HepG2 (cell line): Measurements from ENCODE around the gene SYNGR4. TPM values are rescaled to one million over a fixed set of nuclear protein-coding genes. Genes with fewer than 3 reads are reported as not detected.

Experiments used
- AHR ChIP-seq: IDR thresholded peaks from 2 replicates; pipeline ENCODE4 v1.6.1; 2018; ENCODE audit warnings: missing genetic modification reagents, missing compliant biosample characterization
- ARID2 ChIP-seq: sonication (generic); formaldehyde crosslinking; IDR thresholded peaks from 2 replicates; pipeline ENCODE4 v1.8.1; 2022; ENCODE audit warnings: mild to moderate bottlenecking, missing genetic modification reagents, borderline replicate concordance
- BHLHE40 ChIP-seq: IDR thresholded peaks from 2 replicates; pipeline ENCODE4 v1.6.1; 2011; ENCODE audit warnings: low read length, improper control_type of control experiment
- DZIP1 ChIP-seq: sonication (generic); formaldehyde crosslinking; IDR thresholded peaks from 2 replicates; pipeline ENCODE4 v1.5.0; 2020; ENCODE audit warnings: mild to moderate bottlenecking, missing genetic modification reagents
- ESRRA ChIP-seq: sonication (generic); formaldehyde crosslinking; IDR thresholded peaks from 2 replicates; pipeline ENCODE4 v1.5.1; 2020; ENCODE audit warnings: mild to moderate bottlenecking, low read depth, missing genetic modification reagents
- HIVEP1 ChIP-seq: sonication (generic); formaldehyde crosslinking; IDR thresholded peaks from 2 replicates; pipeline ENCODE4 v1.4.0; 2020; ENCODE audit warnings: mild to moderate bottlenecking, missing genetic modification reagents
- HOXA3 ChIP-seq: sonication (generic); formaldehyde crosslinking; IDR thresholded peaks from 2 replicates; pipeline ENCODE4 v1.5.0; 2020; ENCODE audit warnings: missing genetic modification reagents
- IKZF5 ChIP-seq: IDR thresholded peaks from 2 replicates; pipeline ENCODE4 v1.6.1; 2018; ENCODE audit warnings: missing genetic modification reagents, mild to moderate bottlenecking, missing compliant biosample characterization
- JDP2 ChIP-seq: sonication (generic); formaldehyde crosslinking; IDR thresholded peaks from 2 replicates; pipeline ENCODE4 v1.8.1; 2022; ENCODE audit warnings: missing genetic modification reagents, borderline replicate concordance
- MAF1 ChIP-seq: sonication (generic); formaldehyde crosslinking; IDR thresholded peaks from 2 replicates; pipeline ENCODE4 v1.5.0; 2020; ENCODE audit warnings: missing genetic modification reagents, borderline replicate concordance
- MED1 ChIP-seq: sonication (generic); formaldehyde crosslinking; IDR thresholded peaks from 2 replicates; pipeline ENCODE4 v1.4.0; 2020; ENCODE audit warnings: missing genetic modification reagents
- MED8 ChIP-seq: sonication (generic); formaldehyde crosslinking; IDR thresholded peaks from 2 replicates; pipeline ENCODE4 v1.8.1; 2023; ENCODE audit warnings: mild to moderate bottlenecking, missing genetic modification reagents; ENCODE audit not compliant: insufficient replicate concordance
- PHF5A ChIP-seq: IDR thresholded peaks from one replicate; pipeline ENCODE4 v1.6.1; 2018; ENCODE audit warnings: low read depth, missing genetic modification reagents; ENCODE audit not compliant: unreplicated experiment
- PPARG ChIP-seq: conservative IDR thresholded peaks from 2 replicates; pipeline ENCODE4 v1.6.1; 2016; ENCODE audit warnings: missing biosample characterization, missing genetic modification reagents
- SNAPC5 ChIP-seq: sonication (generic); formaldehyde crosslinking; IDR thresholded peaks from 2 replicates; pipeline ENCODE4 v1.8.1; 2023; ENCODE audit warnings: mild to moderate bottlenecking, missing genetic modification reagents, borderline replicate concordance
- SP140L ChIP-seq: sonication (generic); formaldehyde crosslinking; IDR thresholded peaks from 2 replicates; pipeline ENCODE4 v1.4.0; 2020; ENCODE audit warnings: missing genetic modification reagents, borderline replicate concordance
- ZFP1 ChIP-seq: IDR thresholded peaks from 2 replicates; pipeline ENCODE4 v1.6.1; 2016
- ZFP62 ChIP-seq: sonication (generic); formaldehyde crosslinking; IDR thresholded peaks from 2 replicates; pipeline ENCODE4 v1.4.0; 2020; ENCODE audit warnings: missing genetic modification reagents
- ZFP91 ChIP-seq: sonication (generic); formaldehyde crosslinking; IDR thresholded peaks from 2 replicates; pipeline ENCODE4 v1.9.0; 2022; ENCODE audit warnings: missing genetic modification reagents, mild to moderate bottlenecking, borderline replicate concordance
- ZNF136 ChIP-seq: sonication (generic); formaldehyde crosslinking; IDR thresholded peaks from 2 replicates; pipeline ENCODE4 v1.8.1; 2022; ENCODE audit warnings: low read depth, mild to moderate bottlenecking, moderate library complexity, missing genetic modification reagents
- ZNF180 ChIP-seq: sonication (generic); formaldehyde crosslinking; IDR thresholded peaks from 2 replicates; pipeline ENCODE4 v1.4.0; 2020; ENCODE audit warnings: low read depth, missing genetic modification reagents, borderline replicate concordance
- ZNF335 ChIP-seq: sonication (generic); formaldehyde crosslinking; IDR thresholded peaks from 2 replicates; pipeline ENCODE4 v1.4.0; 2020; ENCODE audit warnings: missing genetic modification reagents
- ZNF616 ChIP-seq: sonication (generic); formaldehyde crosslinking; IDR thresholded peaks from 2 replicates; pipeline ENCODE4 v1.5.0; 2020; ENCODE audit warnings: low read depth, mild to moderate bottlenecking, missing genetic modification reagents
- polyA plus RNA-seq, 8 experiments: library from polyadenylated mRNA; depleted of rRNA in 3 of 8; stranded (reverse) in 7 of 8; unstranded in 1 of 8; fragments of >200 nt; fragmentation: Illumina TruSeq in 4 of 8; extraction: Trizol in 4 of 8; gene quantifications; 2 replicates each; pipeline versions ENCODE4 v1.2.1 to v1.2.3, GENCODE V29; 2011 to 2016; ENCODE audit warnings: low read depth in 4 of 8, missing spikeins in 1 of 8, mixed read lengths in 1 of 8; ENCODE audit not compliant: insufficient read depth in 1 of 8
- total RNA-seq, 5 experiments: library from RNA; depleted of rRNA; stranded (reverse); fragments of >200 nt; fragmentation: Illumina TruSeq; extraction: Trizol; gene quantifications; 2 replicates each; pipeline ENCODE4 v1.2.3, GENCODE V29; 2016; ENCODE audit warnings: low read depth in 1 of 5
- TF ChIP-seq, protein P1 (sequence below): sonication (generic); formaldehyde crosslinking; IDR thresholded peaks from 2 replicates; pipeline ENCODE4 v1.4.0; 2020; ENCODE audit warnings: missing genetic modification reagents, mild to moderate bottlenecking, borderline replicate concordance

Gene SYNGR4
- total and polyA plus RNA-seq, 2 of the 13 experiments (the other 11 are each of a cell fraction or from before 2014, with no cell fraction given), result not detected

DNA sequence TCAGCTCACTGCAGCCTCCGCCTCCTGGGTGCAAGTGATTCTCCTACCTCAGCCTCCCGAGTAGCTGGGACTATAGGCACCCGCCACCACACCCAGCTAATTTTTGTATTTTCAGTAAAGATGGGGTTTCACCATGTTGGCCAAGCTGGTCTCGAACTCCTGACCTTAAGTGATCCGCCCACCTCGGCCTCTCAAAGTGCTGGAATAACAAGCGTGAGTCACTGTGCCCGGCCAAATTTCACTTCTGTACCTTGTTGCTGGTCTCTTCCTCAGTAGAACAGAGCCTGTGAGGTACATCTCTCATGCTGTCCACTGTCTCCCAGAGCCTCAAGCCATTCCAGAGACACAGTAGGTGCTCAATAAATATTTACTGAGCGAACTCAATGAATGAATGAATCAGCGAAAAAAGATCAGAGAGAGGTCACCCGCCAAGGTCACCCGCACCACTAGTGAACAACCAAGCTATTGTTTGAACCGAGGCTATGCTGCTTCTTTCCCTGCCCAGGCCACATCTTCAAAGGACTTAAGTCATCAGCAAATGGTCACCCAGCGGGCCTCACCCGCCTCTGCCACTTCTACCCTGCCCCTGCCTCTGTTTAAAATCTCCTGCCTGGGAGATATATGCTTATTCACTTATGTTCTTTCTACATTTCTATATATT, 9.7 kb upstream of the SYNGR4 start (continued):
- TF ChIP-seq DZIP1 (CRISPR knock-in tag) (no peak), ZNF335 (CRISPR knock-in tag) (peak; percentile 63; the same call in 1 of the 2 replicates), MAF1 (CRISPR knock-in tag) (no peak), PPARG (CRISPR knock-in tag) (no peak; the same call in 1 of the 2 replicates), JDP2 (CRISPR knock-in tag) (no peak), PHF5A (CRISPR knock-in tag) (peak; percentile 45), ARID2 (CRISPR knock-in tag) (no peak), ZFP1 (no peak), SNAPC5 (no peak), ZFP62 (CRISPR knock-in tag) (no peak), ZNF136 (CRISPR knock-in tag) (peak; percentile 75; the same call in 1 of the 2 replicates), ZNF616 (no peak), MED1 (peak; percentile 90), ZNF180 (CRISPR knock-in tag) (no peak), MED8 (CRISPR knock-in tag) (peak; percentile 50), HOXA3 (CRISPR knock-in tag) (peak; percentile 67; the same call in 1 of the 2 replicates), IKZF5 (CRISPR knock-in tag) (peak; percentile 84), HIVEP1 (CRISPR knock-in tag) (no peak), ESRRA (CRISPR knock-in tag) (peak; percentile 95), ZFP91 (CRISPR knock-in tag) (peak; percentile 28; the same call in 1 of the 2 replicates), AHR (CRISPR knock-in tag) (no peak), BHLHE40 (no peak), SP140L (CRISPR knock-in tag) (0 out of 2 replicates have a peak, but pooled peaks have one; percentile 44)
- TF ChIP-seq, protein P1, sequence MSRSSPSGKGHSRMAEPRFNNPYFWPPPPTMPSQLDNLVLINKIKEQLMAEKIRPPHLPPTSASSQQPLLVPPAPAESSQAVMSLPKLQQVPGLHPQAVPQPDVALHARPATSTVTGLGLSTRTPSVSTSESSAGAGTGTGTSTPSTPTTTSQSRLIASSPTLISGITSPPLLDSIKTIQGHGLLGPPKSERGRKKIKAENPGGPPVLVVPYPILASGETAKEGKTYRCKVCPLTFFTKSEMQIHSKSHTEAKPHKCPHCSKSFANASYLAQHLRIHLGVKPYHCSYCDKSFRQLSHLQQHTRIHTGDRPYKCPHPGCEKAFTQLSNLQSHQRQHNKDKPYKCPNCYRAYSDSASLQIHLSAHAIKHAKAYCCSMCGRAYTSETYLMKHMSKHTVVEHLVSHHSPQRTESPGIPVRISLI, result peak; percentile 67; the same call in 1 of the 2 replicates
